Stimulated activated naive CD4-positive, alpha-beta T cell treated with Interleukin-2 at 50 U/mL for 16 hours (primary cell): ENCODE data around the gene SLC37A4.
A peak's percentile ranks its signal among the peaks of the same experiment; 100 is the strongest.
"Not testable (repeated sequence)": the region's sequence is repeated elsewhere in the genome, so short reads cannot be mapped to it uniquely, and the experiment has no call there.

Experiments used
- DNase-seq: peaks from one replicate; lab custom pipeline; 2025; lab: John Stamatoyannopoulos, UW

SLC37A4 gene

GRCh38 chr11:119017377-119017776 is 13.3 kb downstream of the SLC37A4 start:
- not testable (repeated sequence) for DNase-seq

GRCh38 chr11:119016216-119017009 is 14.3 kb downstream of the SLC37A4 start:
- DNase-seq: no peak

- no peak for DNase-seq
These were observed 15.5 kb downstream of the SLC37A4 start for GRCh38 chr11:119015054-119015611.

GRCh38 chr11:119014209-119014924 is 16.3 kb downstream of the SLC37A4 start:
- no peak for DNase-seq

- DNase-seq: no peak
These were observed 18.0 kb downstream of the SLC37A4 start for GRCh38 chr11:119012629-119013170.

- DNase-seq: no peak
These were observed 19.1 kb downstream of the SLC37A4 start for GRCh38 chr11:119011476-119012053.

GRCh38 chr11:119006656-119007055 is 24.0 kb downstream of the SLC37A4 start:
- no peak for DNase-seq

GRCh38 chr11:119000906-119001305 is 29.8 kb downstream of the SLC37A4 start:
- no peak for DNase-seq

- no peak for DNase-seq
These were observed 31.9 kb downstream of the SLC37A4 start for GRCh38 chr11:118998822-118999221.

GRCh38 chr11:118998388-118998717 is 32.3 kb downstream of the SLC37A4 start:
- DNase-seq: peak; percentile 9

- DNase-seq: peak; percentile 94
These were observed 32.9 kb downstream of the SLC37A4 start, which contains the start of gene CENATAC for GRCh38 chr11:118997627-118998387. CENATAC (plus strand) TSS chr11:118998138; CDS start chr11:118998198, 60 bp downstream.

GRCh38 chr11:118996926-118997626 is 33.6 kb downstream of the SLC37A4 start:
- peak; percentile 31 for DNase-seq

- not testable (repeated sequence) for DNase-seq
These were observed 39.1 kb downstream of the SLC37A4 start for GRCh38 chr11:118991486-118992038.

GRCh38 chr11:118988280-118988679 is 42.4 kb downstream of the SLC37A4 start:
- DNase-seq: no peak

GRCh38 chr11:118984825-118985224 is 45.9 kb downstream of the SLC37A4 start:
- no peak for DNase-seq

GRCh38 chr11:118984337-118984736 is 46.3 kb downstream of the SLC37A4 start:
- not testable (repeated sequence) for DNase-seq

GRCh38 chr11:118980191-118980881 is 50.3 kb downstream of the SLC37A4 start:
- no peak for DNase-seq

- no peak for DNase-seq
These were observed 51.2 kb downstream of the SLC37A4 start for GRCh38 chr11:118979434-118979833.

GRCh38 chr11:118975771-118976709 is 54.6 kb downstream of the SLC37A4 start:
- DNase-seq: no peak
